Dermis microvascular lymphatic vessel endothelial cell (primary cell): ENCODE data around the gene PRM1. TPM values are rescaled to one million over a fixed set of nuclear protein-coding genes. Genes with fewer than 3 reads are reported as not detected.
"Not testable (repeated sequence)": the region's sequence is repeated elsewhere in the genome, so short reads cannot be mapped to it uniquely, and the experiment has no call there.

ENCODE experiments used
- DNase-seq, 2 donors: peaks; one replicate each; pipeline versions ENCODE4 v3.0.0 to v3.0.0-alpha.2; 2010; ENCODE audit warnings: low read depth in 2 of 2
- total RNA-seq: library from RNA; depleted of rRNA; stranded (reverse); fragments of >200 nt; gene quantifications from 2 replicates; pipeline ENCODE4 v1.2.1, GENCODE V29; 2014

PRM1 gene
- total RNA-seq, 1 donor from 2014 or later = not detected

DNA sequence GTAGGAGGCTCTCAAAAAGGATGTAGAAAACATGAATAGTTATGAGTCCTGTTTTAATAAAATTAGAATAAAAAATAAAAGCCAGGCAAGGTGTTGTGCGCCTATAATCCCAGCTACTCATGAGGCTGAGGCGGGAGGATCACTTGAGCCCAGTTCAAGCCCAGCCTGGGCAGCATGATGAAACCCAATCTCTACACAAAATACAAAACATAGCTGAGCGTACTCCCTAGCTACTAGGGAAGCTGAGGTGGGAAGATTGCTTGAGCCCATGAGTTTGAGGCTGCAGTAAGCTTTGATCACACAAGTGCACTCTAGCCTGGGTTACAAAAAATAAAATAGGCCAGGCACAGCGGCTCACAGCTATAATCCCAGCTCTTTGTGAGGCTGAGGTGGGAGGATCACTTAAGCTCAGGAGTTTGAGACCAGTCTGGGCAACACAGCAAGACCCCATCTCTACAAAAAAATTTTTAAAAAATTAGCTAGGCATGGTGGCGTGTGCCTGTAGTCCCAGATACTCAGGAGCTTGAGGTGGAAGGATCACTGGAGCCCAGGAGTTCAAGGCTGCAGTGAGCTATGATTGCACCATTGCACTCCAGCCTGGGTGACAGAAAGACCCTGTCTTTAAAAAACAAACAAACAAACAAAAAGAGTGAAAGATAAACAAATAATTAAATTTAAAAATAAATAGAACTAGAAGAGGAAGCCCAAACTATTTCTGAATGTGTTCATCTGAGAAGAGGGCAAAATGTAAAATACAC lies 17.2 kb upstream of the PRM1 start:
- no peak for DNase-seq

DNA sequence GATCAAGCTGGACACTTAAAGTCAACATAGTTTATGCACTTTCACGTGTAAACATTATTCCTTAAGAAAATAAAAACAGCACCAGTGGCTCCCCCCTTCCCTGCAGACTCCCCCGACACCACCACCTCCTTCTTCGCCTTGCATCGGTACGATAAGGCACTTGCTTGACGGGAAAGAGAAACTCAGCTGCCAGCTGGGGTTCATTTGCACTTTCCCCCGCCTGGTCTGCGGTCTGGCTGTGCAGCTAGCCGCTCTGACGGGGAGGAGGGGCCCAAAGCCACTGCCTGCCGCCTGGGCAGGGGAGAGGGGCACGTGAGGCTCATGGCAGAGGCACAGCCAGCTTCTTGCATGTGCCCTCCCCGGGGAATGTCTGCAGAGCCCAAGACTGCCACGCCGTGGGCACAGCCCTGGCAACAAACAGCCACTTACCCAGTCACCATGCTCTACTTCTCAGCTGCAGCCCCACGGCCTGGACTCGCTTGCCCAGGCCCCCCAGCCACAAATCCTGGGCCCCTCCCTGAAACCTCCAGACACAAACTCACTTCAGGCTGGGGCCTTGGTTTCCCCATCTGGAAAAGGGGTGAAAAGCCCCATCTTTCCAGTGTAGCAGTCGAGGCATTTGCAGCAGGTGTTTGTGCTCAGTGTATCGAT lies 16.5 kb upstream of the PRM1 start:
- DNase-seq = no peak

DNA sequence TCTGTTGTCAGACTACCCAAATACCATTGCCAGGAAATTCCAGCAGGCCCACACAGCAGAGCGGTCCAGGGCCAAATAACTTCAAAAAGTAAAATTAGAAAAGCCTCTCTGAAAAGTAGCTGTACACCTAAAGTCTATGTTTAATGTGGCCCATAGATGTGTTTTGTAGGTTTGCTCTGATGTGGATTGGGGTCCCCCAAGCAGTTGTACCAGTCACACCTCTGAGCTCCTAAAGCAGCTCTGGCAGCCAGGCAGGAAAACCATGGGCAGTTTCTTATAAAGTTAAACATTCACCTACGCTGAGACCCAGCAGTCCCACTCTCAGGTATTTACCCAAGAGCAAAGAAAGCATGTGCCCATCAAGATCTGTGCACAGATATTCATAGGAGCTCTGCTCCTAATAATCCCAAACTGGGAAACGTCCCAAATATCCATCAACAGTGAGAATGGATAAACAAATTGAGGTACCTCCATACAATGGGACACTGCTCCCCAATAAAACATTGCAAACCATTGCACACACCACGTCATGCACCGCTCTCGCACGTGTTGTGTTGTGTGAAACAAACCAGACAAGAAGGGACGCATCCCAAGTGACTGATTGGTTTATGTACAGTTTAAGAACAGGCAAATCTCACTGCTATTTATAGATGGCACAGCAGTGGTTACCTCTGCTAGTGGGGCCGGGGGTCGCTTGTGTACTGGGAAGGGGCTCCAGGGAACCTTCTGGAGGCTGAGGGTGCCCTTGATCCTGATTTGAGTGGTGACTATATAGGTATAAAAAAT lies 15.8 kb upstream of the PRM1 start:
- DNase-seq = no peak

DNA sequence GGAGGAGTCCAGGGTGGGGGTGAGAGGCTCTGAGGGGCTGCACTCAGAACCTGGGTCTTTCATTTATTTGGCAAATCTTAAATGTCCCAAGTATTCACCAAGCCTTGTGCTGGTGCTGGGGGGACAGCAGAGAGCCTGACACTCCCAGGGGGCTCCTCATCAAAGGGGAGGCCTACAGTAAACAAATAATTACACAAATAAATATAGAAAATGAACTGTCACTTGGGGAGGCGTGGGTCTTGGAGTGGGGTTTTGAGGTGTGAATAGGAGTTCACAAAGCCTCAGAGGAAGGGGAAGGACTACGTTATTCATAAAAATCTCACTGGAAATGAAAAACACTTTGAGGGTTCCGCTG lies 15.2 kb upstream of the PRM1 start:
- no peak for DNase-seq

GRCh38 chr16:11295672-11296071 lies 14.5 kb upstream of the PRM1 start:
- no peak for DNase-seq

DNA sequence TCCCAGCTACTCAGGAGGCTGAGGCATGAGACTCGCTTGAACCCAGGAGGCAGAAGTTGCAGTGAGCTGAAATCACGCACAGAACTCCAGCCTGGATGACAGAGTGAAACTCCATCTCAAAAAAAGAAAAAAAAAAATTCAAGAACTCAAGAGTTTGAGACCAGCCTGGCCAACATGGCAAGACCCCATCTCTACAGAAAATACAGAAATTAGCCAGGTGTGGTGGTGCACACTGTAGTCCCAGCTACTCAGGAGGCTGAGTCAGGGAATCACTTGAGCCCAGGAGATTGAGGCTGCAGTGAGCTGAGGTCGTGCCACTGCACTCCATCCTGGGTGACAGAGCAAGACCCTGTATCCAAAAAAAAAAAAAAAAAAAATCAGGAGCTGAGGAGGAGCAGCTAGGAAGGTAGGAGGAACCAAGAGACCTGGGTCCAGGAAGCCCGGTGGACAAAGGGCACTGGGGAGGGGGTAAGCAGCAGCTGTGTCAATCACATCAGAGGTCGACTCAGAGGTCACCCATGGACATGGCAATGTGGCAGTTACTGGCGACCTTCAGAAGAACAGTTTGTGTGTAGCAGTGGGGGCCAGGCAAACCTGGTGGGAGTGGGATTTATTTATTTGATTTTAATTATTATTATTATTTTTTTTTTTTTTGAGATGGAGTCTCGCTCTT lies 11.1 kb upstream of the PRM1 start:
- no peak for DNase-seq

DNA sequence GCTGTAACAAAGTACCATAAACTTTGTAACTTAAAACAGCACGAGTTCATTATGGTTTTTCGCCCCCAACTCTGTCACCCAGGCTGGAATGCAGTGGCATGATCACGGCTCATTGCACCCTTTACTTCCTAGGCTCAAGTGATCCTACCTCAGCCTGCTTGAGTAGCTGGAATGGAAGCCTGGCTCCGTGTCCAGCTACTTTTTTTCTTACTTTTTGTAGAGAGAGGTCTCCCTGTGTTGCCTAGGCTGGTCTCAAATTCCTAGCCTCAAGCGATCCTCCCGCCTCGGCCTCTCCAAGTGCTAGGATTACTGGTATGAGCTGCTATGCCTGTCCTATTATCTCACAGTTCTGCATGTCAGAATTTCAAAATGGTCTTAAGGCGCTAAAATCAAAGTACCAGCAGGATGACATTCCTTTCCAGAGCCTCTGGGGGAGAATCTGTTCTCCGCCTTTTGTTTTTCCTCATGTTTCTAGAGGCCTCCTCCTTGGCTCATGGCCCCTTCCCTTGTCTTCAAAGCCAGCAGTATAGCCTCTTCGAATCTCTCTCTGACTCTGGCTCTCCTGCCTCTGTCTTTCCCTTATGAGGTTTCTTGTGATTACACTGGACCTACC lies 10.1 kb upstream of the PRM1 start:
- no peak for DNase-seq

DNA sequence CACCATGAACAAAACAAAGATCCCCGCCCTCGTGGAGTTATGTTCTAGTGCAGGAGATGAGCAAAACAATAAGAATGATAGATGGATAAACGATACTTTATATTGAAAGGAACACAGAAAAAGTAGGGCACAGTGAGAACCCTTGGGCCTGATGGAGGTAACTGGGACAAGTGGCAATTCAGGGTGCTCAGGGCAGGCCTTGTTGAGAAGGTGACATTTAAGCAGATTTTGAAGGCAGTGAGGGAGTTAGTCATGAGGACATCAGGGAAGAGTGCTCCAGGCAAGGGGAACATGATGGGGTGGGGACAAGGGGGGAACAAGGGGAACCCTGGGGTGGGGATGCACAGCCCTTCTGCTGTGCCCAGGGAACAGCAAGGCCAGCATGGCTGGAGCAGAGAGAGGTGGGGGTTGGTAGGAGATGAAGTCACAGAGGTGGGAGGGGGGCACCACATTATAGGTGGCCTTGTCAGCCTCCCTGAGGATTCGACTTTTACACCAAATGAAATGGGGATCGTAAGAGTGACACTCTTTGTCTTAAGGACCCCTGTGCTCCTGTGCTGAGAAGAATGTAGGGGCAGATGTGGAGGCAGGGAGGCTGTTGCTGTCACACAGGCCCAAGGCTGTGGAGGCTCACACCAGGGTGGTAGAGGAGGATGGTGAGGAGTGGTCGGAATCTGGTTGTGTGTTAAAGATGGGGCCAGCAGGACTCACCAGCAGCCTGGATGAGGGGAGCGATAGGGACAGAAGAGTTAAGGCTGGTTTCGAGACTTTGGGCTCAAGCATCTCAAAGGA lies 9.2 kb upstream of the PRM1 start:
- DNase-seq = no peak

DNA sequence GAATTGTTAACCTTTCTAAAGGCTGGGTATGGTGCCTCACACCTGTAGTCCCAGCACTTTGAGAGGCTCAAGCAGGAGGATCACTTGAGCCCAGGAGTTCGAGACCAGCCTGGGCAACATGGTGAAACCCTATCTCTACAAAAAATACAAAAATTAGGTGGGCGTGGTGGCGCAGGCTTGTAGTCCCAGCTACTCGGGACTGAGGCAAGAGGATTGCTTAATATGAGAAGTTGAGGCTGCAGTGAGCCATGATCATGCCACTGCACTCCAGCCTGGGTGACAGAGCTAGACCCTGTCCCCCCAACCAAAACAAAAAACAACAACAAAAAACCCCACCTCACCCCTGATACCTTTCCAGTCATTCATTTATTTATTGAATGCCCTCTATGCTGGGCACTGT lies 8.6 kb upstream of the PRM1 start:
- not testable (repeated sequence) for DNase-seq

DNA sequence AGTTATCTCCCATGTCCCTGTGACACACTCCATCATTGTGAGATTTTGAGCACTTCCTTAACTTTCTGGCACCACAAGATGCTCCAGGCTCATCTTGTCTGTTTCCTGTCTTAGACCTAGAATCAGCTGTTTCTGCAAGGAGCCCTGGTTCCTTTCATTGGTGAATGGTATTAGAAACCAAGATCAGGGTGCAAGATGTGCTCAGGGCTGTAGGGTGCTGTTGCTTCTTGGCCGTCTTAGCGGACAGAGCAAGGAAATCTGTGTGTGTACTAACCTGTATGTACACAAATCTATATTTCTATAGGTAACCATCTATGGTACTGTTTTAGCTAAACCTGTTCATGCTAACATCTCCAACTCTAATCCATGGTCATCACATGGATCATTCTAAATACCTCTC lies 8.1 kb upstream of the PRM1 start:
- DNase-seq = no peak

DNA sequence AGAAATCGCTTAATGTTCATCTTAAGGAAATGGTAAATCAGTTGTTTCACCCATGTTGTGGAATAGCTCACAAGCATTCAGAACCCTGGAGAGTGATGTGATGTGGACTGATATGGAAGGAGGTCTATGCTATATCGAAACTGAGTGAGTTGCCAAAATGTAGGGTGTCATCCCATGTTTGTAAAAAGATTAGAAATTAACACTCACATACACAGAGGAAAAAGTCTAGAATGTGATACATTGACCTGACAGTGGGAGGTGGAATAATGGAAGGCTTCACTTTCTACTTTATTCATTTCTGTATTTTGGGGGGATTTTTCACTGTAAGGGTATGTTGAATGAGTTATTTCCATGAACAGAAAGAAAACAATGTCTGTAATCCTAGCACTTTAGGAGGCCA lies 4.7 kb upstream of the PRM1 start:
- DNase-seq = no peak

- DNase-seq = no peak
These were observed 2.7 kb upstream of the PRM1 start for GRCh38 chr16:11283820-11284248.

GRCh38 chr16:11278681-11279628 lies 2.2 kb downstream of the PRM1 start:
- DNase-seq = no peak

GRCh38 chr16:11277607-11278337 lies 3.4 kb downstream of the PRM1 start:
- DNase-seq = no peak

- no peak for DNase-seq
These were observed 4.1 kb downstream of the PRM1 start for GRCh38 chr16:11276896-11277593.

- no peak for DNase-seq
These were observed 4.8 kb downstream of the PRM1 start, which contains the start of gene PRM2 for GRCh38 chr16:11276143-11276895. Gene PRM2 (minus strand): TSS chr16:11276480. CDS start chr16:11276370, 110 bp downstream.

DNA sequence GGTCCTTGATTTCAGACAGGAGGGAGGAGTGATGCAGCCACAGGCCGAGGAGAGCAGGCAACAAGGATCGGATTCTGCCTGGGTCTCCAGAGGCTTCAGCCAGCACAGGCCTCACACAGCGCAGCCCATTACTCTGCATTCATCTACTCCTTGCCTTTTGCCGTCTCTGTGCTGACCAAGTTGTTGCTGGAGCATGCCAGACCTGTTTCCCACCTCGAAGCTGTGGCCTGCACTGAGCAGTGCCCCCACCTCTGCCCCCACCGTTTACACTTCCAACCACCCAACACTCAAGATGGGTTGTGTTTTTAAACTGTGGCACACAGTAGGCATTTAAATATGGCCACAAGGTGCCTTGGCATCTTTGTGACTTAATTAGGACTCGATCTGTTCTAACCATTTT lies 6.2 kb downstream of the PRM1 start:
- no peak for DNase-seq
